Ovary (tissue), 3 donors: ENCODE results near the gene CEP57L1.

Experiments
- EP300 ChIP-seq: sonication (generic); formaldehyde crosslinking; IDR thresholded peaks from one replicate; pipeline ENCODE4 v1.6.1; 2017; ENCODE audit warnings: antibody characterized with exemption
- POLR2A ChIP-seq: fragments of 450-650 bp; IDR thresholded peaks from one replicate; pipeline ENCODE4 v1.6.1; 2017; ENCODE audit warnings: antibody characterized with exemption, mild to moderate bottlenecking, moderate library complexity
- TF ChIP-seq, protein P1 (sequence below), 3 donors: fragments of 450-650 bp in 2 of 3; fragments of 200-600 bp in 1 of 3; IDR thresholded peaks; one replicate each; pipeline versions ENCODE4 v1.5.1 to v1.8.0; 2016 to 2022; ENCODE audit warnings: antibody characterized with exemption in 3 of 3, mild to moderate bottlenecking in 1 of 3
- donor health status: DM: no; HTN: no; CAD: no.

- TF ChIP-seq, protein P1, sequence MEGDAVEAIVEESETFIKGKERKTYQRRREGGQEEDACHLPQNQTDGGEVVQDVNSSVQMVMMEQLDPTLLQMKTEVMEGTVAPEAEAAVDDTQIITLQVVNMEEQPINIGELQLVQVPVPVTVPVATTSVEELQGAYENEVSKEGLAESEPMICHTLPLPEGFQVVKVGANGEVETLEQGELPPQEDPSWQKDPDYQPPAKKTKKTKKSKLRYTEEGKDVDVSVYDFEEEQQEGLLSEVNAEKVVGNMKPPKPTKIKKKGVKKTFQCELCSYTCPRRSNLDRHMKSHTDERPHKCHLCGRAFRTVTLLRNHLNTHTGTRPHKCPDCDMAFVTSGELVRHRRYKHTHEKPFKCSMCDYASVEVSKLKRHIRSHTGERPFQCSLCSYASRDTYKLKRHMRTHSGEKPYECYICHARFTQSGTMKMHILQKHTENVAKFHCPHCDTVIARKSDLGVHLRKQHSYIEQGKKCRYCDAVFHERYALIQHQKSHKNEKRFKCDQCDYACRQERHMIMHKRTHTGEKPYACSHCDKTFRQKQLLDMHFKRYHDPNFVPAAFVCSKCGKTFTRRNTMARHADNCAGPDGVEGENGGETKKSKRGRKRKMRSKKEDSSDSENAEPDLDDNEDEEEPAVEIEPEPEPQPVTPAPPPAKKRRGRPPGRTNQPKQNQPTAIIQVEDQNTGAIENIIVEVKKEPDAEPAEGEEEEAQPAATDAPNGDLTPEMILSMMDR (IDR thresholded peaks at IDR 0.05) = no peak
- no peak for TF ChIP-seq POLR2A
- no peak for TF ChIP-seq EP300
These were observed 23.0 kb downstream of the CEP57L1 start for GRCh38 chr6:109118337-109118736.
